ENCODE data around the gene ZNF106.

The ZNF106 gene

DNA sequence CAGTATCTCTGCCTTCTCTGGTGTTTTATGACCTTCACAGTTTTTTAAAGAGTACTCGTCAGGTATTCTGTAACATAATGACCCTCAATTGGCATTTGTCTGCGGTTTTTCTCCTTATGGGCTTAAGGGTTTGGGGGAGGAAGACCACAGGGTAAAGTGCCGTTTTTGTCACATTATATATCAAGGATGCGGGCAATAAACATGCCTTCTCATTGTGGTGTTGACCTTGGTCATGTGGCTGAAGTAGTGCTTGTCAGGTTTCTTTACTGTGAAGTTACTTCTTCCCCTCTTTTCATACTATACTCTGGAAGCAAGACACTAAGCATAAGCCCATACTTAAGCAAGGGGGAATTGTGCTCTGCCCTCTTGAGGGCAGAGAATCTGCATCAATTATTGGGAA is 115.0 kb downstream of the ZNF106 start:
- TF ChIP-seq EZH2 (IDR thresholded peaks at IDR 0.05) (no peak), POLR2AphosphoS5 (IDR thresholded peaks at IDR 0.05; ENCODE audit: borderline replicate concordance, low read depth, low read length) (no peak), FOXP2 (optimal IDR thresholded peaks at IDR 0.05; ENCODE audit: control extremely low read depth, extremely low read length, insufficient read depth) (no peak)
- Histone ChIP-seq H3K4me3 (no peak overlapping the region), H3K9ac (ENCODE audit: insufficient read length) (no peak overlapping the region), H3K9me3 (ENCODE audit: low read depth, low read length) (no peaks in the 10 kb centered on the region), H3K36me3 (ENCODE audit: insufficient read depth, low read length) (no peaks in the 10 kb centered on the region), H3K27ac (no peak overlapping the region)
- DNase-seq (ENCODE audit: low read depth, low spot score) = no peak

DNA sequence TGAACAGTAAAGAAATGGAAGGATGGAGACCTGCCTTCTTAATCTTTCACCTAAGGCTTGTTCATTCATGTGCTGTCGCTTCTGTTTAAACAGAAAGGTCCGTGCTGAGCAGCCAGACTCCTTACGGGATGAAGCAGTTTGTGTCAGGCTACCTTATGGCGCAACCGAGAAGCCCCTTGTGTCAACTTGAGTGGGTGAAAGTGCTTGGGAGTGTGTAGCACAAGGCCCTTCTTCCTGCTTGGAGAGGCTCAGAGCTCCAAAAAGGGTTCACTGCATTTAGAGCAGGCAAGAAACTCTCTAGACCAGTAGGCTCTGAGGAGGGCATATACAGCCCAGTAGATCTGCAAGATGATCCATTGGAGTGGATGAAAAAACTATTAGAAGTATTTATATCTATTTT is 115.7 kb downstream of the ZNF106 start:
- H3K9ac ChIP-seq (ENCODE audit: insufficient read length) = no peak overlapping the region
- no peak for DNase-seq (ENCODE audit: low read depth, low spot score)
- TF ChIP-seq EZH2 (IDR thresholded peaks at IDR 0.05) = no peak
- TF ChIP-seq POLR2AphosphoS5 (IDR thresholded peaks at IDR 0.05; ENCODE audit: borderline replicate concordance, low read depth, low read length) = no peak
- TF ChIP-seq FOXP2 (optimal IDR thresholded peaks at IDR 0.05; ENCODE audit: control extremely low read depth, extremely low read length, insufficient read depth) = no peak
- no peak overlapping the region for H3K4me3 ChIP-seq
- H3K9me3 ChIP-seq (ENCODE audit: low read depth, low read length) = no peaks in the 10 kb centered on the region
- H3K36me3 ChIP-seq (ENCODE audit: insufficient read depth, low read length) = no peaks in the 10 kb centered on the region
- H3K27ac ChIP-seq = no peak overlapping the region

DNA sequence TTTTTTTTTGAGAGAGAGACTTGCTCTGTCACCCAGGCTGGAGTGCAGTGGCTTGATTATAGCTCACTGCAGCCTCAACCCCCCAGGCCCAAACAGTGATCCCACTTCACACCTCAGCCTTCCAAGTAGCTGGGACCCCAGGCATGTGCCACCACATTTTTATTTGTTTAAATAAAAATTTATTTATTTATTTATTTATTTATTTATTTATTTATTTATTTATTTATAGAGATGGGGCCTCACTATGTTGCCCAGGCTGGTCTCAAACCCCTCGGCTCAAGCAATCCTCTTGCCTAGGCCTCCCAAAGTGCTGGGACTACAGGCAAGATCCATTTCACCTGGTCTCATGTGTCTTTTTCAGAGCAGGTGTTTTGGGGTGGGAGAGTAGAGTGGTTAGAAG is 116.1 kb downstream of the ZNF106 start:
- Histone ChIP-seq H3K9ac (ENCODE audit: insufficient read length) (no peak overlapping the region), H3K9me3 (ENCODE audit: low read depth, low read length) (no peaks in the 10 kb centered on the region), H3K36me3 (ENCODE audit: insufficient read depth, low read length) (no peaks in the 10 kb centered on the region), H3K4me3 (no peak overlapping the region), H3K27ac (no peak overlapping the region)
- no peak for TF ChIP-seq FOXP2 (optimal IDR thresholded peaks at IDR 0.05; ENCODE audit: control extremely low read depth, extremely low read length, insufficient read depth)
- TF ChIP-seq POLR2AphosphoS5 (IDR thresholded peaks at IDR 0.05; ENCODE audit: borderline replicate concordance, low read depth, low read length) = no peak
- no peak for TF ChIP-seq EZH2 (IDR thresholded peaks at IDR 0.05)
- no peak for DNase-seq (ENCODE audit: low read depth, low spot score)

DNA sequence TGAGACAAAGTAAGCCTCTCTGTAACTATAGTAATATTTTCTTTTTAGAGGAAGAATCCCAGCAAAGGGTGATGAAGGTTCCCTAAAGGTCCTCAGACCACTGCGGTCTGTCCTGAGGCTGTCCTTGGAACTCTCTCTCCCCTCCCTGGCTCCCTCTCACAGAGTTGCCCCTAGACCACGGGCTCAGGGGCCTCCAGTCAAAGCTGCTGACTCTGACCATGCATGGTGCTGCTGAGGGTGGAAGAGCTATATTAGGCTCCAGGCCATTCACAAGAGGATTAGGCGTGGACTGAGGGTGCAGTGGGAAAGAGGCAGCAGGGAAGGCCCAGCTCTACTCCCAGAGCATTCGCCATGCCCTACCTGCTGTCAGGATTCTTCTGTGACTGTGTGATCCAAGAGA is 117.0 kb downstream of the ZNF106 start:
- Histone ChIP-seq H3K9ac (ENCODE audit: insufficient read length) (no peak overlapping the region), H3K27ac (no peak overlapping the region), H3K9me3 (ENCODE audit: low read depth, low read length) (no peaks in the 10 kb centered on the region), H3K4me3 (no peak overlapping the region), H3K36me3 (ENCODE audit: insufficient read depth, low read length) (no peaks in the 10 kb centered on the region)
- TF ChIP-seq EZH2 (IDR thresholded peaks at IDR 0.05) (no peak), POLR2AphosphoS5 (IDR thresholded peaks at IDR 0.05; ENCODE audit: borderline replicate concordance, low read depth, low read length) (no peak), FOXP2 (optimal IDR thresholded peaks at IDR 0.05; ENCODE audit: control extremely low read depth, extremely low read length, insufficient read depth) (no peak)
- no peak for DNase-seq (ENCODE audit: low read depth, low spot score)

DNA sequence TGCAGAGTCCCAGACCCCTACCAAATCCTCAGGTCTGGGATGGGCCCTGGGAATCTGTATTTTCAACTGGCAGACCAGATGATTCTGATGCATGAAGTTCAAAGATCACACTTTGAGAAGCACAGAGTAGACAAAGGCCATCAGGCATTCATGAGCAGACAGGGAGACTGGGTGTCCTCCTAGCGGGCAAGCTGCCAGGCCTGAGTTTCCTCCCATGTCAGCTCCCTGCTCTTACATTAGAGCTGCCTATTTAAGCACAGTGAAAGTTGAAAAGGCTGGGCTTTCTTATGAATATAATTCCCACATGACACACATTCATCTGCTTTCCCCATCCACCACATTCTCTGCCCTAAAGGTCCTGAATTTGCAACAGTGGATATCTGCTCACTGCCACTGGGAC is 117.7 kb downstream of the ZNF106 start:
- TF ChIP-seq POLR2AphosphoS5 (IDR thresholded peaks at IDR 0.05; ENCODE audit: borderline replicate concordance, low read depth, low read length) (no peak), FOXP2 (optimal IDR thresholded peaks at IDR 0.05; ENCODE audit: control extremely low read depth, extremely low read length, insufficient read depth) (no peak), EZH2 (IDR thresholded peaks at IDR 0.05) (no peak)
- Histone ChIP-seq H3K9ac (ENCODE audit: insufficient read length) (no peak overlapping the region), H3K36me3 (ENCODE audit: insufficient read depth, low read length) (no peaks in the 10 kb centered on the region), H3K27ac (no peak overlapping the region), H3K9me3 (ENCODE audit: low read depth, low read length) (no peaks in the 10 kb centered on the region), H3K4me3 (no peak overlapping the region)
- no peak for DNase-seq (ENCODE audit: low read depth, low spot score)

DNA sequence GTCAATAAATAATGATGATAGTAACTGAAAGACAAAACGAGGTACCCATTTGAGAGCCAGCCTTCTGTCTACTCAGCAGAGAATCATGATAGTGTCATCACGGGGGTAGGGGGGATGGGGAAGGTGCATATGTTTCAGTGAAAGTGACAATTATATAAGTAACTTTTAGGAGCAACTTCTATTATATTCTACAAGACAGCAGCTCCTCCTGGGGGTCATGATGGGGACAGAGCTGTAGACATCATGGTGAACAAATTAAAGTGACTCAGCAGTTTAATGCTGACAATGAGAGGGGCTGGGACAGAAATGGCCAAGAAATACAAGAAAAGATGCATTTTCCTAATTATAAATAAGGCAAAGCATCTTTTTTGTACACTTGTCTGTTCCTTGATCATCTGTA is 119.8 kb downstream of the ZNF106 start:
- Histone ChIP-seq H3K9ac (ENCODE audit: insufficient read length) (no peak overlapping the region), H3K9me3 (ENCODE audit: low read depth, low read length) (no peaks in the 10 kb centered on the region), H3K36me3 (ENCODE audit: insufficient read depth, low read length) (no peaks in the 10 kb centered on the region), H3K27ac (no peak overlapping the region), H3K4me3 (no peak overlapping the region)
- no peak for DNase-seq (ENCODE audit: low read depth, low spot score)
- TF ChIP-seq FOXP2 (optimal IDR thresholded peaks at IDR 0.05; ENCODE audit: control extremely low read depth, extremely low read length, insufficient read depth) (no peak), POLR2AphosphoS5 (IDR thresholded peaks at IDR 0.05; ENCODE audit: borderline replicate concordance, low read depth, low read length) (no peak), EZH2 (IDR thresholded peaks at IDR 0.05) (no peak)

DNA sequence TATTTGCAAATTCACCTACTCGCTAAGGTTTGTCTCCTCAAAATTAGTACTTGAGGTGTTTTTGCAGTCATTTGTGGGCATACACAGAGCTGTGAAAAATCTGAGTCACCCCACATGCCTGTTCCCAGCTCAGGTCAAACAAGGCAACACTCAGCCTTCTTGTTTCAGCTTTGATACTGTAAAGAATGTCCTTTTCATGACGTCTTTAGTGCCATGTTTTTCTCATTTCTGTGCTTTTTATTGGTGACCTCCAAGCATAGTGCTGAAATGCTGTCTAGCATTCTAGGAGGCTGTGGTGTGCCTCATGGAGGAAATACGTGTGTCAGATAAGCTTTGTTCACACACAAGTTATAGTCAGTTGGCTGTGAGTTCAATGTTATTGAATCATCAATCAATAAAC is 122.8 kb downstream of the ZNF106 start:
- no peak for DNase-seq (ENCODE audit: low read depth, low spot score)
- H3K4me3 ChIP-seq = no peak overlapping the region
- TF ChIP-seq EZH2 (IDR thresholded peaks at IDR 0.05) = no peak
- no peak overlapping the region for H3K9ac ChIP-seq (ENCODE audit: insufficient read length)
- H3K9me3 ChIP-seq (ENCODE audit: low read depth, low read length) = no peaks in the 10 kb centered on the region
- no peak overlapping the region for H3K27ac ChIP-seq
- no peaks in the 10 kb centered on the region for H3K36me3 ChIP-seq (ENCODE audit: insufficient read depth, low read length)

DNA sequence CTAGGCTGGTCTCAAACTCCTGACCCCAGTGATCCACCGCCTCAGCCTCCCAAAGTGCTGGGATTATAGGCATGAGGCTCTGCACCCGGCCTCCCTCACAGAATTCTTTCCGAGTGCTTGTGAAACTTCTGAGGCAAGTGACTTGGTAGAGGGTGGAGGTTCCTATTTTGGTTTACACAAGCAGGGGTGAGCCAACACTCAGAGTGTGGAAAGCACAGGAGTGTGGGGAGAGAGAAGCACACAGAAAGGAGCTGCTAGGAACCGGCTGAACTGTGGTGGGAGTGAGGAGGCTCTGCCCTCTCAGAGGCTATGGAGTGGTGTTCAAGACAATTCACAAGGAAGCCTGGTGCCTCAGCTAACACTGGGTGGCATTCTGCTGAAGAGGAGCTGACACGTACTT is 123.9 kb downstream of the ZNF106 start:
- Histone ChIP-seq H3K9me3 (ENCODE audit: low read depth, low read length) (no peaks in the 10 kb centered on the region), H3K36me3 (ENCODE audit: insufficient read depth, low read length) (no peaks in the 10 kb centered on the region), H3K9ac (ENCODE audit: insufficient read length) (no peak overlapping the region), H3K27ac (no peak overlapping the region), H3K4me3 (no peak overlapping the region)
- TF ChIP-seq POLR2AphosphoS5 (IDR thresholded peaks at IDR 0.05; ENCODE audit: borderline replicate concordance, low read depth, low read length) = no peak
- no peak for TF ChIP-seq EZH2 (IDR thresholded peaks at IDR 0.05)
- no peak for TF ChIP-seq FOXP2 (optimal IDR thresholded peaks at IDR 0.05; ENCODE audit: control extremely low read depth, extremely low read length, insufficient read depth)
- no peak for DNase-seq (ENCODE audit: low read depth, low spot score)

DNA sequence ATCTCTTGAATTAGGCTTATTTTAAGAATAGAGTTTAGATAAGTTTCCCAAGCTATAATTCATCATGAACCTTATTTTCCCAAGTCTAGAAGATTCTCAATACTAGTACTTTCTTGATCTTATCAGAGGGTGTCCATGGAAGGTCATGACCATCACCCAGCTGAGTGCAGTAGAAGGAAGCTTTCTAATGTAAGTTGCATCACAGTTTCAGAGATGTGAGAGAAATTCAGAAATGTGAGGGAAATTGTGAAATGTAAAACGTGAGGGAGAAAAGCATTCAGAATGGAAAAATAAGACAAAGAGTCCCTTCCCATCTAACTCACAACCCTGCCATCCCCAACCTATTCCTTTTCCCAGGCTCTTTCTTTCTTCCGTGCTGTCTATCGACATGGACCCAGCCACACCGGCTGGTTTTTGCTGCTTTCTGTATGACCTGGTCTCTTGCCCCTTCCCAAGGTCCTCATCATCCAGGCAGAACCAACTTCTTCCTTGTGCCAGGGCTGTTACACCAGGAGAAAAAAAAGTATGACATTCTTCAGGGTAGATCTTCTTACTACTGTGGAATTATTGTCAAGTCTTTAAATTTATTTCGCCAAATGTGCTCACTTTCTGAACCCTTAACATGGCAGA is 124.9 kb downstream of the ZNF106 start:
- Histone ChIP-seq H3K36me3 (ENCODE audit: insufficient read depth, low read length) (no peaks in the 10 kb centered on the region), H3K27ac (no peak overlapping the region), H3K9ac (ENCODE audit: insufficient read length) (no peak overlapping the region), H3K4me3 (no peak overlapping the region), H3K9me3 (ENCODE audit: low read depth, low read length) (no peaks in the 10 kb centered on the region)
- no peak for TF ChIP-seq POLR2AphosphoS5 (IDR thresholded peaks at IDR 0.05; ENCODE audit: borderline replicate concordance, low read depth, low read length)
- TF ChIP-seq EZH2 (IDR thresholded peaks at IDR 0.05) = no peak
- no peak for TF ChIP-seq FOXP2 (optimal IDR thresholded peaks at IDR 0.05; ENCODE audit: control extremely low read depth, extremely low read length, insufficient read depth)
- no peak for DNase-seq (ENCODE audit: low read depth, low spot score)
